Mesendoderm (in vitro differentiated cells): Measurements from ENCODE around the gene CHIC1.

Source experiments
- DNase-seq: peaks from one replicate; pipeline ENCODE4 v3.0.0; 2013
- H2AK5ac ChIP-seq: 2 replicates; pipeline ENCODE4 v1.6.1; 2013; ENCODE audit warnings: low read length, inconsistent platforms
- H2BK120ac ChIP-seq: 2 replicates; pipeline ENCODE4 v1.6.1; 2013; ENCODE audit warnings: low read depth, mild to moderate bottlenecking, low read length, moderate library complexity, mixed read lengths
- H2BK15ac ChIP-seq: replicated peaks from 2 replicates; pipeline ENCODE4 v1.6.1; 2013; ENCODE audit warnings: low read depth, mild to moderate bottlenecking, moderate library complexity
- H2BK5ac ChIP-seq: 2 replicates; pipeline ENCODE4 v1.6.1; 2013; ENCODE audit warnings: low read length, inconsistent platforms
- H3K18ac ChIP-seq: 2 replicates; pipeline ENCODE4 v1.6.1; 2013; ENCODE audit warnings: mild to moderate bottlenecking, low read length, mixed read lengths
- H3K23ac ChIP-seq: one replicate; pipeline ENCODE4 v1.6.1; 2013; ENCODE audit warnings: low read length
- H3K27ac ChIP-seq: 2 replicates; pipeline ENCODE4 v1.5.1; 2013; ENCODE audit warnings: low read depth, mild to moderate bottlenecking, inconsistent platforms, low read length, moderate library complexity
- H3K27me3 ChIP-seq: 2 replicates; pipeline ENCODE4 v1.6.1; 2013; ENCODE audit warnings: low read length, control low read depth, mild to moderate bottlenecking, inconsistent platforms; ENCODE audit not compliant: insufficient read depth, poor library complexity
- H3K36me3 ChIP-seq: 2 replicates; pipeline ENCODE4 v1.6.1; 2013; ENCODE audit warnings: low read length, inconsistent platforms; ENCODE audit not compliant: control insufficient read depth, insufficient read depth
- H3K4ac ChIP-seq: one replicate; pipeline ENCODE4 v1.6.1; 2013; ENCODE audit warnings: low read depth, mild to moderate bottlenecking, low read length, moderate library complexity
- H3K4me1 ChIP-seq: 2 replicates; pipeline ENCODE4 v1.6.1; 2013; ENCODE audit warnings: low read depth, low read length, inconsistent platforms; ENCODE audit not compliant: control insufficient read depth
- H3K4me2 ChIP-seq: 2 replicates; pipeline ENCODE4 v1.6.1; 2013; ENCODE audit warnings: low read length
- H3K4me3 ChIP-seq: 2 replicates; pipeline ENCODE4 v1.5.1; 2013; ENCODE audit warnings: mild to moderate bottlenecking, low read length
- H3K56ac ChIP-seq: one replicate; pipeline ENCODE4 v1.6.1; 2013; ENCODE audit warnings: low read length
- H3K79me1 ChIP-seq: 2 replicates; pipeline ENCODE4 v1.6.1; 2013; ENCODE audit warnings: low read length, inconsistent platforms
- H3K79me2 ChIP-seq: 2 replicates; pipeline ENCODE4 v1.6.1; 2013; ENCODE audit warnings: mild to moderate bottlenecking, low read length; ENCODE audit not compliant: control insufficient read depth, insufficient read depth
- H3K9ac ChIP-seq: 2 replicates; pipeline ENCODE4 v1.6.1; 2013; ENCODE audit warnings: low read length, inconsistent platforms
- H4K5ac ChIP-seq: one replicate; pipeline ENCODE4 v1.6.1; 2013; ENCODE audit warnings: low read length
- H4K8ac ChIP-seq: one replicate; pipeline ENCODE4 v1.6.1; 2013; ENCODE audit warnings: low read depth, mild to moderate bottlenecking, control low read depth, low read length, moderate library complexity
- WGBS: extraction: QIAGEN DNeasy Blood & Tissue Kit; methylation state at CpG from one replicate; pipeline ENCODE4 v1.1.7; 2013; ENCODE audit warnings: low lambda C conversion rate, missing lambda C conversion rate; ENCODE audit not compliant: insufficient coverage; ENCODE audit errors: extremely low coverage; 5-methylcytosine and 5-hydroxymethylcytosine counted together

CHIC1 gene

GRCh38 chrX:73556159-73556558, 6.8 kb upstream of the CHIC1 start:
- no peak overlapping the region for H2AK5ac ChIP-seq
- H3K4ac ChIP-seq, result no peak overlapping the region
- H2BK120ac ChIP-seq, result no peak overlapping the region
- no peaks in the 10 kb centered on the region for H3K79me1 ChIP-seq
- no peak overlapping the region for H3K56ac ChIP-seq
- H2BK5ac ChIP-seq, result no peak overlapping the region
- H3K9ac ChIP-seq, result no peak overlapping the region
- no peak overlapping the region for H2BK15ac ChIP-seq
- no peaks in the 10 kb centered on the region for H3K27me3 ChIP-seq
- no peak overlapping the region for H3K4me3 ChIP-seq
- H3K18ac ChIP-seq, result no peak overlapping the region
- H3K4me1 ChIP-seq, result no peaks in the 10 kb centered on the region
- no peak overlapping the region for H3K27ac ChIP-seq
- H3K23ac ChIP-seq, result no peak overlapping the region
- H3K36me3 ChIP-seq, result no peaks in the 10 kb centered on the region
- no peak overlapping the region for H4K8ac ChIP-seq
- no peak overlapping the region for H3K4me2 ChIP-seq
- DNase-seq, result peak; percentile 2
- no peaks in the 10 kb centered on the region for H3K79me2 ChIP-seq
- H4K5ac ChIP-seq, result no peak overlapping the region

DNA sequence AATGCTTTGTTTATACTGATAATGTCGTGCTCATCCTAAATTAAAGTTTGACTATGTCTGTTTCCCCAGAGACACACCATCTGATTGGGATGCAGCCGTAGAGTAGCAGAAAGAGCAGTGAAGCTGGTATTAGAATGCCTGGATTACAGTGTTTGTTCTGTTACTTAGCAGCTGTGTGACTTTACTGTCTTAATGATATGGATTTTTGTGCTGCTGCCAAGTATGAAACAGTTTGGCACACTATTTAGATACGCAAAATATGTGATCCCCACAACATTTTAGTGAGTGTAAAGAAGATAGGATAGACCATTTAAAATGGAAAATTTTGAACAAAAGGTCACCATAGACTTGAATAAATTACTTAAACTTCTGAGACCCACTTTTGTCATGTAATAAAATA, 1.2 kb upstream of the CHIC1 start:
- H3K4ac ChIP-seq, result no peak overlapping the region
- H3K27ac ChIP-seq, result no peak overlapping the region
- H3K23ac ChIP-seq, result no peak overlapping the region
- no peak overlapping the region for H4K5ac ChIP-seq
- no peak overlapping the region for H4K8ac ChIP-seq
- no peak overlapping the region for H3K56ac ChIP-seq
- no peaks in the 10 kb centered on the region for H3K79me2 ChIP-seq
- H3K36me3 ChIP-seq, result no peaks in the 10 kb centered on the region
- H3K4me2 ChIP-seq, result no peak overlapping the region
- H3K18ac ChIP-seq, result no peak overlapping the region
- no peaks in the 10 kb centered on the region for H3K4me1 ChIP-seq
- H3K79me1 ChIP-seq, result no peaks in the 10 kb centered on the region
- no peak overlapping the region for H3K4me3 ChIP-seq
- WGBS, result no CpG with 5 or more reads among the region's 3 CpGs
- H3K9ac ChIP-seq, result no peak overlapping the region
- H2BK15ac ChIP-seq, result no peak overlapping the region
- DNase-seq, result no peak
- no peak overlapping the region for H2BK120ac ChIP-seq
- no peak overlapping the region for H2AK5ac ChIP-seq
- H2BK5ac ChIP-seq, result no peak overlapping the region
- H3K27me3 ChIP-seq, result no peaks in the 10 kb centered on the region

DNA sequence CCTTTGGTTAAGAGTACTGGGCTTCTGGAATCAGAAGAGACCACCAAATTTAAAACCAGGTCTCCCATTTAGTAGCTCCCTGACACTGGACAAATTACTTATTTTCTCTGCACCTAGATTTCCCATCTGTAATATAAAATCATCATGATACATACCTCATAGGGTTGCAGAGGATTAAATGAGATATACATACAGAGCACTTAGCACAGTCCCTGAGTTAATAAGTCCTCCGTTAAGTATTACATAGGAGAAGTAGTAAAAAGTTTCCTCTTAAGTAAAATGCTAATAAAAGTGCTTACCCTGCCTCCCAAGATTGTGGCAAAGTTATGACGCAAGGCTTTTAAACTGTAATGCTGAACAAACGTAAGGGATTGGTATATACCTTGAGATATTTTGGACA, 539 bp upstream of the CHIC1 start:
- peak; percentile 1 for DNase-seq
- H3K23ac ChIP-seq, result no peak overlapping the region
- H3K27me3 ChIP-seq, result no peaks in the 10 kb centered on the region
- H3K36me3 ChIP-seq, result no peaks in the 10 kb centered on the region
- no peak overlapping the region for H3K4ac ChIP-seq
- no peak overlapping the region for H4K5ac ChIP-seq
- peak overlapping the region; percentile 25 for H3K4me3 ChIP-seq
- H2BK120ac ChIP-seq, result no peak overlapping the region
- H3K79me1 ChIP-seq, result no peaks in the 10 kb centered on the region
- H3K79me2 ChIP-seq, result no peaks in the 10 kb centered on the region
- H2AK5ac ChIP-seq, result no peak overlapping the region
- no CpG with 5 or more reads among the region's 3 CpGs for WGBS
- no peak overlapping the region for H3K56ac ChIP-seq
- no peak overlapping the region for H4K8ac ChIP-seq
- H3K18ac ChIP-seq, result no peak overlapping the region
- H2BK5ac ChIP-seq, result no peak overlapping the region
- no peak overlapping the region for H3K27ac ChIP-seq
- no peaks in the 10 kb centered on the region for H3K4me1 ChIP-seq
- no peak overlapping the region for H2BK15ac ChIP-seq
- peak overlapping the region; percentile 39 for H3K9ac ChIP-seq
- H3K4me2 ChIP-seq, result no peak overlapping the region

DNA sequence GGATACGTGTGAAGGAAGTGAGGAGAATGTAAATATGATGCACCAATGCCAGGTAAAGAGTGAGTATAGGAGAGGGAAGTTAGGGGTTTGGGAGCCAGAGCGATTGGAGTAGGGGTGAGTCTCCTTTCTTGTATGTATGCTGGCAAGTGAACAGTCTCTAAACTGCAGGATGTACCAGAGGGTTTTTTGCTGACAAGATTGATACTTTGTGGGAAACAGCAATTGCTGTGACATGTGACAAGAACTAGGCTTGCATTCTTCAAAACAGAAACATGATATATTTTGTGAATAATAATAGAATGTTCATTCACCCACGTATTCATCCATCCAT, 706 bp downstream of the CHIC1 start:
- Histone ChIP-seq H3K4me1 (no peaks in the 10 kb centered on the region), H4K5ac (no peak overlapping the region), H3K27ac (no peak overlapping the region), H3K4ac (no peak overlapping the region), H2AK5ac (no peak overlapping the region), H2BK15ac (no peak overlapping the region), H3K23ac (no peak overlapping the region), H3K27me3 (no peaks in the 10 kb centered on the region), H3K36me3 (no peaks in the 10 kb centered on the region), H3K18ac (no peak overlapping the region), H2BK120ac (no peak overlapping the region), H2BK5ac (no peak overlapping the region), H4K8ac (no peak overlapping the region), H3K79me2 (peaks cover 2% of the 10 kb centered on the region), H3K79me1 (no peaks in the 10 kb centered on the region), H3K4me3 (peak overlapping the region; percentile 50), H3K4me2 (peak overlapping the region; percentile 39), H3K56ac (peak overlapping the region; percentile 89), H3K9ac (peak overlapping the region; percentile 48)
- no peak for DNase-seq
- no CpG with 5 or more reads among the region's 3 CpGs for WGBS

GRCh38 chrX:73577361-73577760, 14.4 kb downstream of the CHIC1 start:
- Histone ChIP-seq H4K5ac (no peak overlapping the region), H3K56ac (no peak overlapping the region), H3K27me3 (no peaks in the 10 kb centered on the region), H3K36me3 (no peaks in the 10 kb centered on the region), H3K9ac (no peak overlapping the region), H3K4me3 (no peak overlapping the region), H3K18ac (no peak overlapping the region), H3K27ac (no peak overlapping the region), H3K4me1 (no peaks in the 10 kb centered on the region), H3K79me1 (no peaks in the 10 kb centered on the region), H3K23ac (no peak overlapping the region), H2BK15ac (no peak overlapping the region), H4K8ac (no peak overlapping the region), H2AK5ac (no peak overlapping the region), H2BK120ac (no peak overlapping the region), H2BK5ac (no peak overlapping the region), H3K4ac (no peak overlapping the region), H3K4me2 (no peak overlapping the region), H3K79me2 (no peaks in the 10 kb centered on the region)
- no CpG with 5 or more reads among the region's 2 CpGs for WGBS
- DNase-seq, result peak; percentile 39

- Histone ChIP-seq H3K4me1 (no peaks in the 10 kb centered on the region), H4K8ac (no peak overlapping the region), H3K56ac (no peak overlapping the region), H3K23ac (no peak overlapping the region), H3K79me2 (no peaks in the 10 kb centered on the region), H4K5ac (no peak overlapping the region), H3K27me3 (no peaks in the 10 kb centered on the region), H3K36me3 (no peaks in the 10 kb centered on the region), H2BK5ac (no peak overlapping the region), H3K4me3 (no peak overlapping the region), H2AK5ac (no peak overlapping the region), H3K9ac (no peak overlapping the region), H2BK15ac (no peak overlapping the region), H3K79me1 (no peaks in the 10 kb centered on the region), H3K4me2 (no peak overlapping the region), H3K27ac (no peak overlapping the region), H2BK120ac (no peak overlapping the region), H3K4ac (no peak overlapping the region), H3K18ac (no peak overlapping the region)
- no peak for DNase-seq
- WGBS, result no CpG with 5 or more reads among the region's 3 CpGs
Measured at GRCh38 chrX:73581002-73581628, 18.1 kb downstream of the CHIC1 start.
